Stimulated activated CD8-positive, alpha-beta memory T cell treated with anti-CD3 and anti-CD28 coated beads, Interleukin-7, amount 100 ng/mL, for 48 hours (primary cell): ENCODE measurements around the gene GRIK4.

Experiments
- DNase-seq, 2 donors: peaks; one replicate each; pipeline ENCODE4 v3.0.0-alpha.2; 2020; ENCODE audit warnings: low read depth in 1 of 2; ENCODE audit errors: extremely low read depth in 1 of 2

GRIK4 gene

GRCh38 chr11:120547316-120547715 is 35.8 kb downstream of the GRIK4 start:
- DNase-seq, result no peak

- DNase-seq, result no peak
Observed at GRCh38 chr11:120547811-120548681, 36.5 kb downstream of the GRIK4 start.

GRCh38 chr11:120548682-120549209 is 37.2 kb downstream of the GRIK4 start:
- no peak for DNase-seq

- no peak for DNase-seq
Observed at GRCh38 chr11:120549346-120549745, 37.8 kb downstream of the GRIK4 start.

- no peak for DNase-seq
Observed at GRCh38 chr11:120550007-120550406, 38.5 kb downstream of the GRIK4 start.

- no peak for DNase-seq
Observed at GRCh38 chr11:120551191-120551590, 39.6 kb downstream of the GRIK4 start.

GRCh38 chr11:120554766-120555432 is 43.4 kb downstream of the GRIK4 start:
- DNase-seq, result no peak

GRCh38 chr11:120555433-120555773 is 43.9 kb downstream of the GRIK4 start:
- no peak for DNase-seq

GRCh38 chr11:120556797-120557196 is 45.2 kb downstream of the GRIK4 start:
- no peak for DNase-seq

GRCh38 chr11:120558744-120559431 is 47.3 kb downstream of the GRIK4 start:
- DNase-seq, result no peak

- no peak for DNase-seq
Observed at GRCh38 chr11:120561286-120561685, 49.7 kb downstream of the GRIK4 start.

- DNase-seq, result no peak
Observed at GRCh38 chr11:120562806-120563425, 51.4 kb downstream of the GRIK4 start.

- DNase-seq, result no peak
Observed at GRCh38 chr11:120563703-120564572, 52.4 kb downstream of the GRIK4 start.

- peak; percentile 3 to 20 for DNase-seq
Observed at GRCh38 chr11:120564573-120565311, 53.2 kb downstream of the GRIK4 start.

- DNase-seq, result no peak
Observed at GRCh38 chr11:120565466-120566155, 54.1 kb downstream of the GRIK4 start.

GRCh38 chr11:120566176-120566575 is 54.6 kb downstream of the GRIK4 start:
- DNase-seq, result no peak

GRCh38 chr11:120568572-120569307 is 57.2 kb downstream of the GRIK4 start:
- DNase-seq, result no peak

GRCh38 chr11:120569861-120570260 is 58.3 kb downstream of the GRIK4 start:
- DNase-seq, result no peak
